Suprapubic skin (tissue), 4 donors: ENCODE results near the gene SHC3. TPM values are rescaled to one million over a fixed set of nuclear protein-coding genes. Genes with fewer than 3 reads are reported as not detected.

Source experiments
- DNase-seq, 2 donors: peaks; one replicate each; pipeline ENCODE4 v3.0.0-alpha.2; 2019; ENCODE audit warnings: low spot score in 2 of 2
- H3K27ac ChIP-seq: fragments of 200-600 bp; sonication (generic); one replicate; pipeline ENCODE4 v1.5.1; 2019
- H3K27me3 ChIP-seq: fragments of 200-600 bp; sonication (generic); one replicate; pipeline ENCODE4 v1.5.1; 2019
- H3K36me3 ChIP-seq: fragments of 200-600 bp; sonication (generic); one replicate; pipeline ENCODE4 v1.5.1; 2019
- H3K4me1 ChIP-seq: fragments of 200-600 bp; sonication (generic); one replicate; pipeline ENCODE4 v1.5.1; 2019
- H3K4me3 ChIP-seq: fragments of 200-600 bp; sonication (generic); one replicate; pipeline ENCODE4 v1.5.1; 2019; ENCODE audit warnings: mild to moderate bottlenecking
- H3K9me3 ChIP-seq: fragments of 200-600 bp; sonication (generic); one replicate; pipeline ENCODE4 v1.5.1; 2019
- EP300 ChIP-seq: sonication (generic); formaldehyde crosslinking; IDR thresholded peaks from one replicate; pipeline ENCODE4 v1.6.1; 2017; ENCODE audit warnings: antibody characterized with exemption
- POLR2A ChIP-seq, 2 donors: fragments of 450-650 bp; IDR thresholded peaks; one replicate each; pipeline ENCODE4 v1.6.1; 2017; ENCODE audit warnings: antibody characterized with exemption in 2 of 2, mild to moderate bottlenecking in 2 of 2, moderate library complexity in 2 of 2
- POLR2AphosphoS5 ChIP-seq, 3 donors: sonication (generic); formaldehyde crosslinking; IDR thresholded peaks; one replicate each; pipeline ENCODE4 v1.6.1; 2017; ENCODE audit warnings: antibody characterized with exemption in 3 of 3
- WGBS: methylation state at CpG from one replicate; pipeline ENCODE4 v1.1.5; 2018; 5-methylcytosine and 5-hydroxymethylcytosine counted together
- total RNA-seq, 4 donors: library from RNA; depleted of rRNA; stranded (reverse); fragments of >200 nt; gene quantifications; one replicate each; pipeline ENCODE4 v1.1.0, GENCODE V29; 2016
- TF ChIP-seq, protein P1 (sequence below), 2 donors: fragments of 200-600 bp in 1 of 2; fragments of 450-650 bp in 1 of 2; sonication (generic) in 1 of 2; IDR thresholded peaks; one replicate each; pipeline ENCODE4 v1.5.1; 2016 to 2019; ENCODE audit warnings: antibody characterized with exemption in 2 of 2, mild to moderate bottlenecking in 1 of 2, moderate library complexity in 1 of 2

SHC3 gene
- total RNA-seq, 4 donors from 2014 or later, result 1.7 to 6.0 (median 3.2) TPM

DNA sequence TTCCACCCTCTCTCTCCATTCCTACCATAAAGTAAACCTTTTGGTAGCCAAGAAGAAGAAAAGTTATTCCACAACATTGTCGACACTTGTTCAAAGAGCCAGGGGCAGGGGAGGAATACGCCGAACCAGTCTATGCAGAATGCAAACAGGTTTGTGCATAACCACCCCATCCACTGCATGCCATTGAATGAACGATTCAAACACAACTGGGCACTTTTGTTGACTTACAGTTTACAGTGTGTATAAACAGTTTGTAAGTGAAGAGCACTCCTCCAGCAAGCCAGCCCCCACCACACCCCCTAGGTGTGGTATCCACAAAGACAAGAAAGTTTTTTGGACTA is 194.1 kb downstream of the SHC3 start:
- Histone ChIP-seq H3K27me3 (no peaks in the 10 kb centered on the region), H3K27ac (peak overlapping the region; percentile 39), H3K9me3 (no peaks in the 10 kb centered on the region), H3K36me3 (no peaks in the 10 kb centered on the region), H3K4me1 (peaks cover 31% of the 10 kb centered on the region), H3K4me3 (no peak overlapping the region)
- TF ChIP-seq, protein P1, sequence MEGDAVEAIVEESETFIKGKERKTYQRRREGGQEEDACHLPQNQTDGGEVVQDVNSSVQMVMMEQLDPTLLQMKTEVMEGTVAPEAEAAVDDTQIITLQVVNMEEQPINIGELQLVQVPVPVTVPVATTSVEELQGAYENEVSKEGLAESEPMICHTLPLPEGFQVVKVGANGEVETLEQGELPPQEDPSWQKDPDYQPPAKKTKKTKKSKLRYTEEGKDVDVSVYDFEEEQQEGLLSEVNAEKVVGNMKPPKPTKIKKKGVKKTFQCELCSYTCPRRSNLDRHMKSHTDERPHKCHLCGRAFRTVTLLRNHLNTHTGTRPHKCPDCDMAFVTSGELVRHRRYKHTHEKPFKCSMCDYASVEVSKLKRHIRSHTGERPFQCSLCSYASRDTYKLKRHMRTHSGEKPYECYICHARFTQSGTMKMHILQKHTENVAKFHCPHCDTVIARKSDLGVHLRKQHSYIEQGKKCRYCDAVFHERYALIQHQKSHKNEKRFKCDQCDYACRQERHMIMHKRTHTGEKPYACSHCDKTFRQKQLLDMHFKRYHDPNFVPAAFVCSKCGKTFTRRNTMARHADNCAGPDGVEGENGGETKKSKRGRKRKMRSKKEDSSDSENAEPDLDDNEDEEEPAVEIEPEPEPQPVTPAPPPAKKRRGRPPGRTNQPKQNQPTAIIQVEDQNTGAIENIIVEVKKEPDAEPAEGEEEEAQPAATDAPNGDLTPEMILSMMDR (IDR thresholded peaks at IDR 0.05), result no peak
- peak in 2 of 3 donors; percentile 39 to 79 for TF ChIP-seq POLR2AphosphoS5 (IDR thresholded peaks at IDR 0.05)
- no peak for DNase-seq
- WGBS, result 47% methylated on average over 4 of the region's 4 CpGs

DNA sequence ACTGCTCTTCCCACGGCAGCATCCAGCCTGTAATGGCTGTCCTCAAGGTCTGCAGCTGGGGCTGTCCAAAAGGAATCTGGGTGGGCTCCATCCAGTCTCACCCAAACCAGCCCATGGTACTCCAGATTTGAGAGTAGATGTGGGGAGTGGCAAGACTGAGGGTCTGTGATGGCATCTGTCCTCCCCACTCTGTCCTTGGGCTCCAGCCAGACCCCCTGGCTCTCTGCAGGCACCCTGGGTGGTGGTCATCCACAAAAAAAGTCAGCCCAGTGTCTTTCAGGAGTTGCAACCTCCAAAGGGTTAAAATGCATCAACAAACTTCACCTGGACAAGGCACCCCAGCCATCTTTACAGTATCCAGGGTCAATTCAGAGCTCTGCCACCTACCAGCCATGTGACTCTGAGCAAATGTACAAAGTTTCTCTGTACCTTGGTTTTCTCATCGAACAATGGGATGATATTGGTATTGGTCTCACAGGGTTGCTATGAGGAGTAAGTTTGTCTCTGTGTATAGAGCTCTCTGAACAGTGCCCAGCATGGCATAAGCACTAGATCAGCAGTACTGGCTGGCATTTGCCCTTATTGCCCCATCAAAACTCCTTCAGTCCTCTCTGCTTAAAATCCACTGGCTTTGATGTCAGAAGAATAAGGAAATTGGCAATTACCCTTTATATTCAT is 194.6 kb downstream of the SHC3 start:
- no peak for DNase-seq
- Histone ChIP-seq H3K36me3 (no peaks in the 10 kb centered on the region), H3K4me3 (no peak overlapping the region), H3K4me1 (peaks cover 31% of the 10 kb centered on the region), H3K9me3 (no peaks in the 10 kb centered on the region), H3K27ac (no peak overlapping the region), H3K27me3 (no peaks in the 10 kb centered on the region)
- WGBS, result 73% methylated on average over 2 of the region's 2 CpGs
- TF ChIP-seq EP300 (no peak), POLR2A (IDR thresholded peaks at IDR 0.05) (no peak), POLR2AphosphoS5 (IDR thresholded peaks at IDR 0.05) (no peak)
- TF ChIP-seq, protein P1 (IDR thresholded peaks at IDR 0.05), result no peak

DNA sequence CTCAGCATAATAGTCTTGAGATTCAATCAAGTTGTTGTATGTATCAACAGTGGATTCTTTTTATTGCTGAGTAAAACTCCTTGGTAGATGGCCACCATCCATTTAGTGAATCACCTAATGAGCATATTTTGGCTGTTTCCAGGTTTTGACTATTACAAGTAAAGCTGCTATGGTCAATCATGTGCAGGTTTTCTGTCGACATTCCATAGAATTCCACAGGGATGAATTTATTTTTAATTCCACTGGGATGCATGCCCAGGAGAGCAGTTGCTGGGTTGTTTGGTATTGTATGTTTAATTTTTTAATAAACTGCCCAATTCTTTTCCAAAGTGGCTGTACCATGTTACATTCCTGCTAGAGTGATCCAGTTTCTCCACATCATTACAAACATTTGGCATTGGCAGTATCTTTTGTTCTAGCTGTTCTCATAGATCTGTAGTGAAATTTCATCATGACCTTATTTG is 197.8 kb downstream of the SHC3 start:
- 19% methylated on average over 1 of the region's 1 CpG for WGBS
- no peak for DNase-seq

DNA sequence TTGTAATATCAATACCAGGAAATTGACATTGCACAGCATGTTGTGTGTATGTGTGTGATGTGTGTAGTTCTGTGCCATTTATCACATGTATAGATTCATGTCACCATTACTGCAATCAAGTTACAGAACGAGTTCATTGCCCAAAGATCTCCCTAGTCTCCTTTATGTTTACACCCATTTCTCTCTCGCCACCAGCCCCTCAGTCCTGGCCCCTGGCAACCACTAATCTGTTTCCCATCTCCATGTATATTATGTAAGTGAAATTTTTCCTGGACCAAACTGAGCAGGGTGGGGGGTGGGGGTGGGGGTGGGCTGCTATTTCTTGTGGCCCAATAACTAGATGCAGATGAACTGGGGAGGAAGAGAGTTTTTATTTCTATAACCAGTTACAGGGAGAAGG is 198.8 kb downstream of the SHC3 start:
- H3K9me3 ChIP-seq, result no peaks in the 10 kb centered on the region
- peaks cover 23% of the 10 kb centered on the region for H3K4me1 ChIP-seq
- TF ChIP-seq POLR2A (IDR thresholded peaks at IDR 0.05) (no peak), POLR2AphosphoS5 (IDR thresholded peaks at IDR 0.05) (no peak), EP300 (no peak)
- TF ChIP-seq, protein P1 (IDR thresholded peaks at IDR 0.05), result no peak
- H3K4me3 ChIP-seq, result no peak overlapping the region
- no peak for DNase-seq
- H3K27ac ChIP-seq, result no peak overlapping the region
- WGBS, result 85% methylated on average over 2 of the region's 2 CpGs
- H3K27me3 ChIP-seq, result no peaks in the 10 kb centered on the region
- H3K36me3 ChIP-seq, result no peaks in the 10 kb centered on the region

More for the DNA sequence above, 197.8 kb downstream of the SHC3 start:
- Histone ChIP-seq H3K27me3 (no peaks in the 10 kb centered on the region), H3K9me3 (no peaks in the 10 kb centered on the region), H3K27ac (peak overlapping the region; percentile 53), H3K36me3 (no peaks in the 10 kb centered on the region), H3K4me1 (peaks cover 32% of the 10 kb centered on the region), H3K4me3 (no peak overlapping the region)
- TF ChIP-seq EP300, result no peak
- TF ChIP-seq, protein P1 (IDR thresholded peaks at IDR 0.05), result no peak
- TF ChIP-seq POLR2AphosphoS5 (IDR thresholded peaks at IDR 0.05), result no peak
- TF ChIP-seq POLR2A (IDR thresholded peaks at IDR 0.05), result no peak

DNA sequence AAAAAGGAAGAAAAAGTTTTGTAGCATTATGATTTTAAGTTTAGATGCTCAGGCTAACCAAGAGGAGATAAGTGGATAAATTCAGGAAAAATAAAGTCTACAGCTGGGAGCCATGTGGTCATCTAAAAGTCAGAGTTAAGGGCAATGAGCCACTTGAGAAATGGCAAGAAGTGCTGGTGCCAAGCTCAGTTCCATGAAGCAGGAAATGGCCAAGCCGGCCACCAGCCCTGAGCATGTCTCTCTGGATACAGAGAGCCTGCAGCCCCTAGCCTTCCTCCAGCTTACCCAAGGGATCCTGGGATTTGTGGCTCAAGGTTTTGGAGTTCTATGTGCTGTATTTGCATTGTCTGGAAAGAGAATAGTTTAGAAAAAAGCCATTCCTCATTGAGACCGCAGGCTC is 199.6 kb downstream of the SHC3 start:
- peak in 1 of 2 donors; percentile 45 for DNase-seq
- no peaks in the 10 kb centered on the region for H3K27me3 ChIP-seq
- TF ChIP-seq POLR2AphosphoS5 (IDR thresholded peaks at IDR 0.05), result no peak
- TF ChIP-seq, protein P1 (IDR thresholded peaks at IDR 0.05), result no peak
- TF ChIP-seq POLR2A (IDR thresholded peaks at IDR 0.05), result no peak
- TF ChIP-seq EP300, result no peak
- no peak overlapping the region for H3K27ac ChIP-seq
- H3K9me3 ChIP-seq, result no peaks in the 10 kb centered on the region
- no peak overlapping the region for H3K4me3 ChIP-seq
- H3K4me1 ChIP-seq, result peaks cover 19% of the 10 kb centered on the region
- H3K36me3 ChIP-seq, result no peaks in the 10 kb centered on the region
- WGBS, result 68% methylated on average over 2 of the region's 2 CpGs
